GM19467 (cell line): ENCODE measurements around the gene SHC3.

ENCODE experiments used
- ATAC-seq: cut with Tn5 transposase; IDR thresholded peaks from one replicate; pipeline ENCODE4 v1.9.1; 2021; ENCODE audit warnings: mild to moderate bottlenecking, moderate library complexity; ENCODE audit not compliant: unreplicated experiment

SHC3 gene

GRCh38 chr9:89029788-89030187 lies 148.8 kb downstream of the SHC3 start:
- no peak for ATAC-seq

- ATAC-seq = no peak
These were observed 151.7 kb downstream of the SHC3 start for GRCh38 chr9:89026876-89027275.

- no peak for ATAC-seq
These were observed 153.1 kb downstream of the SHC3 start for GRCh38 chr9:89025553-89025952.

- ATAC-seq = no peak
These were observed 153.9 kb downstream of the SHC3 start for GRCh38 chr9:89024727-89025126.

GRCh38 chr9:89023740-89024139 lies 154.9 kb downstream of the SHC3 start:
- ATAC-seq = no peak

- no peak for ATAC-seq
These were observed 155.7 kb downstream of the SHC3 start for GRCh38 chr9:89022902-89023301.

GRCh38 chr9:89022001-89022759 lies 156.4 kb downstream of the SHC3 start:
- ATAC-seq = no peak

GRCh38 chr9:89021154-89021803 lies 157.3 kb downstream of the SHC3 start:
- no peak for ATAC-seq

- ATAC-seq = no peak
These were observed 157.9 kb downstream of the SHC3 start for GRCh38 chr9:89020754-89021153.

GRCh38 chr9:89015336-89015735 lies 163.3 kb downstream of the SHC3 start:
- no peak for ATAC-seq

- no peak for ATAC-seq
These were observed 164.5 kb downstream of the SHC3 start for GRCh38 chr9:89014153-89014552.

- ATAC-seq = no peak
These were observed 165.0 kb downstream of the SHC3 start for GRCh38 chr9:89013660-89014059.

- ATAC-seq = no peak
These were observed 166.2 kb downstream of the SHC3 start for GRCh38 chr9:89012294-89013042.

GRCh38 chr9:89011683-89012082 lies 166.9 kb downstream of the SHC3 start:
- ATAC-seq = no peak

GRCh38 chr9:89010526-89011111 lies 168.0 kb downstream of the SHC3 start:
- ATAC-seq = no peak

GRCh38 chr9:89010056-89010455 lies 168.6 kb downstream of the SHC3 start:
- ATAC-seq = no peak

GRCh38 chr9:89009546-89009840 lies 169.1 kb downstream of the SHC3 start:
- ATAC-seq = no peak

GRCh38 chr9:89008744-89009545 lies 169.7 kb downstream of the SHC3 start:
- no peak for ATAC-seq

GRCh38 chr9:89008055-89008743 lies 170.4 kb downstream of the SHC3 start:
- no peak for ATAC-seq
